Lower lobe of right lung (tissue), 2 donors: ENCODE results near the gene PTPRN2. TPM values are rescaled to one million over a fixed set of nuclear protein-coding genes. Genes with fewer than 3 reads are reported as not detected.

Experiments used
- ATAC-seq, 2 donors: fragments of 200-7000 bp; cut with Tn5 transposase; one replicate each; pipeline ENCODE4 v1.9.1; 2020 to 2022; ENCODE audit warnings: mild to moderate bottlenecking in 2 of 2, moderate library complexity in 2 of 2
- DNase-seq: peaks from one replicate; pipeline ENCODE4 v3.0.0-alpha.2; 2020
- H3K27ac ChIP-seq: fragments of 200-600 bp; one replicate; pipeline ENCODE4 v1.8.0; 2022
- H3K27me3 ChIP-seq: fragments of 200-600 bp; one replicate; pipeline ENCODE4 v1.8.0; 2022; ENCODE audit warnings: low read depth
- H3K36me3 ChIP-seq: fragments of 200-600 bp; one replicate; pipeline ENCODE4 v1.8.0; 2022; ENCODE audit warnings: mild to moderate bottlenecking
- H3K4me1 ChIP-seq: fragments of 200-600 bp; one replicate; pipeline ENCODE4 v1.8.0; 2022
- H3K4me3 ChIP-seq: fragments of 200-600 bp; one replicate; pipeline ENCODE4 v1.8.0; 2022; ENCODE audit warnings: mild to moderate bottlenecking
- H3K9me3 ChIP-seq: fragments of 200-600 bp; one replicate; pipeline ENCODE4 v1.8.0; 2022
- CTCF ChIP-seq: fragments of 200-600 bp; IDR thresholded peaks from one replicate; pipeline ENCODE4 v1.8.0; 2022; ENCODE audit warnings: antibody characterized with exemption, mild to moderate bottlenecking
- intact Hi-C: fragments of 100-400 bp; cut with DNase I; formaldehyde crosslinking; loops from one replicate; pipeline ENCODE4 v1.11.0; 2022
- total RNA-seq: library from RNA; stranded (reverse); fragmentation: NEBNext Ultra II Directional; extraction: Animal tissue kit (Norgen Biotek cat#: 25700); gene quantifications from one replicate; pipeline ENCODE4 v1.2.1, GENCODE V29; 2021
- donor health status: DM: no; HTN: yes; CAD: no; lungs with severe emphysema.

Gene PTPRN2
- total RNA-seq, 1 donor from 2014 or later, result 6.8 TPM

DNA sequence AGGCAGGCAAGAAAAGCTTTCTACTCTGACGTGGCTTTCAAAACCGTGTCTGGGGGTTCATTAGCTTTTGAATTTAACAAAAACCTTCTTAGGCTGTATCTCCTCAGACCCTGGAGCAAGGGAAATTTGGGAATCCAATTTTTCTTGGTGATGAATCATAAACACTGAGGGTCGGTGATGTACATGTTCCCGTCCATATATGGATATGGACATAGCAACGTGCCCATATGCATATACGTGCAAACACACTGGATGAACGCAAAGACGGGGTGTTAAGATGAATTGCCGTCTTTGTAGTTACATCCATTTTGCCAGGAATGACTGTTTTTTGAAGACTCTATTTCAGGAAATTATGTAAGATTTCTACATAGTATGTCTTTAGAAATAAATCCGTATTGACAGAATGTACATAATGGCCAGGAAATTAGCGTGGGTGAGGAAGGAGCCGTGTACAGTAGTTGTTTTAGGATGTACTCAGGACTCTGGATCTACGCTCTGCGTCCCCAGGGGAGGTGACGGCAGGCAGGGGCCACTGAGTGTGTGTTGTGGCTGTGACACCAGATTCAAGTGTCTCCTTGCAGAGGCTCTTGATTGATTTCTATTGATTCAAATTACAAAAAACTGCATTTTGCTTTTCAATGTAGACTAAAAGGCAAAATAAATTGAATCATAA lies 1012.6 kb downstream of the PTPRN2 start:
- ATAC-seq (no peak), DNase-seq (no peak)
- Histone ChIP-seq H3K36me3 (no peaks in the 10 kb centered on the region), H3K27me3 (no peaks in the 10 kb centered on the region), H3K27ac (no peak overlapping the region), H3K4me3 (no peak overlapping the region), H3K9me3 (no peaks in the 10 kb centered on the region), H3K4me1 (no peaks in the 10 kb centered on the region)
- intact Hi-C loops, result no loop called here
- TF ChIP-seq CTCF, result no peak

DNA sequence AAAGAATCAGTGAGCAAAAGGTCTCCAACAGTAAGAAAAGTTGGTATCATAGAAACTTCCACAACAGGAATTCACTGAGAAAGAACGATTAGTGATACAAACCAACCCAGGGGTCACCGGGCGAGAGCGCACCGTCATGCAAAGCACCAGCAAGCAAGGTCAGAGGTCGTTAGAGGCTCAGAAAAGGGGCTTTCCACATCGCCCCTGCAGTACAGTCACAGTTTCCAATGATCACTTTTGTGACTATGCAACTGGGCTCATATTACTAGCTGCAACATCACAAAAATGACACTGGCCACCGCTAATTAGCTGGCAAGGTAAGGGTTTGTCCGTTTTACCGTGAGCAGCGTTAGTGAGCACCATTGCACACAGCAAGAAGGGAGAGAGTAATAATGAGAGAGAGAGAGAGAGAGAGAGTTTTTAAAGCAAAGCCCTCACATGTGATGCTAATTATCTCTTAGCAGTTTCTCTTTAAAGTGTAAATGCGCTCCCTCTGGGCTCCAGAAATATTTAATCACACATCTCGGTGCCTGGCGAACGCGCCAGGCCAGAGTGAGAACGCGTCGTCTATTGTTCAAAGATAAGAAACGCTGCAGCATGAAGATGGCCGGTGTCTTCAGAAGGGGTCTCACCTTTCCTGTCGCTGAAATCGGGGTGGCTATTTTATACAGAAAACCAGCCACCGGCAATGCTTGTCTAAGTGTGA lies 1013.4 kb downstream of the PTPRN2 start:
- TF ChIP-seq CTCF, result no peak
- DNase-seq (no peak), ATAC-seq (no peak)
- H3K27me3 ChIP-seq, result no peaks in the 10 kb centered on the region
- no peaks in the 10 kb centered on the region for H3K9me3 ChIP-seq
- peaks cover 4% of the 10 kb centered on the region for H3K4me1 ChIP-seq
- H3K27ac ChIP-seq, result no peak overlapping the region
- intact Hi-C loops, result no loop called here
- H3K4me3 ChIP-seq, result no peak overlapping the region
- H3K36me3 ChIP-seq, result no peaks in the 10 kb centered on the region

- H3K9me3 ChIP-seq, result no peaks in the 10 kb centered on the region
- intact Hi-C loops, result no loop called here
- no peak for DNase-seq
- H3K27ac ChIP-seq, result no peak overlapping the region
- ATAC-seq, result no peak
- H3K4me3 ChIP-seq, result no peak overlapping the region
- peaks cover 9% of the 10 kb centered on the region for H3K4me1 ChIP-seq
- H3K27me3 ChIP-seq, result no peaks in the 10 kb centered on the region
- TF ChIP-seq CTCF, result no peak
- H3K36me3 ChIP-seq, result no peaks in the 10 kb centered on the region
These were observed 1014.4 kb downstream of the PTPRN2 start for GRCh38 chr7:157573244-157573643.

GRCh38 chr7:157572622-157573021 lies 1015.0 kb downstream of the PTPRN2 start:
- H3K4me3 ChIP-seq, result no peak overlapping the region
- H3K9me3 ChIP-seq, result no peaks in the 10 kb centered on the region
- TF ChIP-seq CTCF, result no peak

GRCh38 chr7:157570531-157571200 lies 1017.0 kb downstream of the PTPRN2 start:
- Histone ChIP-seq H3K9me3 (no peaks in the 10 kb centered on the region), H3K36me3 (no peaks in the 10 kb centered on the region), H3K4me1 (peaks cover 16% of the 10 kb centered on the region), H3K27me3 (no peaks in the 10 kb centered on the region), H3K27ac (no peak overlapping the region), H3K4me3 (no peak overlapping the region)
- no peak for ATAC-seq
- DNase-seq, result no peak
- intact Hi-C loops, result no loop called here
- no peak for TF ChIP-seq CTCF

More at GRCh38 chr7:157572622-157573021, 1015.0 kb downstream of the PTPRN2 start:
- DNase-seq (no peak), ATAC-seq (no peak)
- H3K36me3 ChIP-seq, result no peaks in the 10 kb centered on the region
- no peaks in the 10 kb centered on the region for H3K27me3 ChIP-seq
- peaks cover 15% of the 10 kb centered on the region for H3K4me1 ChIP-seq
- intact Hi-C loops, result no loop called here
- no peak overlapping the region for H3K27ac ChIP-seq
